Measurements from ENCODE around the gene ARFGAP1.

DNA sequence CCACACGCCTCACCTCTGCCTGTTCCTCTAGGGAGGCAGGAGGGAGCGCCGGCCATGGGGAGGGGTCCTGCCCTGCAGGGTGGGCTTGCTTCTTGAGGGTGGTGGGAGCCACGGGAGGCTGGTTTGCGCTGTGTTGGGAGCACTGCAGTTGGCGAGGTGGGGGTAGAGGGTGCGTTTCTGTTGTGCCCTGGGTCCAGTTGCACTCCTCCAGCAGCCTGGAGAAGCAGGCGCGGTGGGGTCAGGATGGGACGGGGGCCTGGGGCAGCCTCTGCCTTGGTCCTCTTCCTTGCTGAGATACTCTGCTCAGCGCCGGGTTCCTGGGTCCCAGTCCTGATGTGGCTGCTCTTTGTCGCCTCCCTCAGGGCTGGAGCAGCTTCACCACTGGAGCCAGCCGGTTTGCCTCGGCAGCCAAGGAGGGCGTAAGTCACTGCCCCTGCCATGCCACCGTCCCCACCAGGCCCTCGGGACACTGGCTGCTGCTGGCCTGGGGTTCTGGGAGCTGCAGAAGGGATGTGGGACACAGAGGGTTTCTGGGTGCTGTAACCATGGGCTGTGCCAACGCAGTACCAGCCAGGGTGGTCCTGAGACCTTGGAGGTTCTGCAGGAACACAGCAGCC is 8.4 kb downstream of the ARFGAP1 start:
- TF ChIP-seq POLR2A (IDR thresholded peaks at IDR 0.05) (no peak), CTCF (IDR thresholded peaks at IDR 0.05) (no peak)
